Measurements from ENCODE around the gene HSD17B1. TPM values are rescaled to one million over a fixed set of nuclear protein-coding genes. Genes with fewer than 3 reads are reported as not detected.
A peak's percentile ranks its signal among the peaks of the same experiment; 100 is the strongest.

HSD17B1 gene
- total and polyA plus RNA-seq, 2 of the 4 experiments (the other 2 are of a cell fraction): 0.72 to 1.4 TPM

GRCh38 chr17:42563143-42563509 is 10.4 kb downstream of the HSD17B1 start:
- Histone ChIP-seq H3K4me3 (ENCODE audit: insufficient read depth, low read depth, low read length) (peak overlapping the region; percentile 84), H3K4me1 (ENCODE audit: control insufficient read depth, insufficient read depth, low read length) (peaks cover 19% of the 10 kb centered on the region), H4K20me1 (ENCODE audit: insufficient read depth, low read length) (peaks cover 4% of the 10 kb centered on the region; the same call in 1 of the 2 replicates), H4K5ac (ENCODE audit: low read depth, low read length) (no peak overlapping the region), H3K56ac (ENCODE audit: extremely low read depth, insufficient read depth, low read length) (no peak overlapping the region), H3K9ac (ENCODE audit: low read depth, low read length) (peak overlapping the region; percentile 86), H2AK9ac (replicated peaks; ENCODE audit: low read depth, low read length, poor library complexity) (peak overlapping the region; percentile 100), H3K9me1 (ENCODE audit: insufficient read depth, low read length) (peaks cover 17% of the 10 kb centered on the region), H3K4me2 (ENCODE audit: low read depth, low read length) (peak overlapping the region; percentile 83), H3K79me1 (ENCODE audit: low read depth in 1 of 2, low read length in 2 of 2) (peaks cover 27 to 63% of the 10 kb centered on the region in 2 experiments), H2BK20ac (ENCODE audit: low read depth, low read length) (no peak overlapping the region), H3K14ac (replicated peaks; ENCODE audit: low read depth, low read length) (no peak overlapping the region), H4K8ac (ENCODE audit: low read depth in 2 of 2, low read length in 2 of 2) (peak overlapping the region; percentile 98 to 100; a peak in 1 of 4 replicates), H3K23ac (ENCODE audit: low read depth, low read length) (no peak overlapping the region), H2BK120ac (ENCODE audit: low read depth, low read length) (no peak overlapping the region), H2BK5ac (ENCODE audit: low read depth, low read length, poor library complexity, severe bottlenecking) (no peak overlapping the region), H3K27ac (ENCODE audit: insufficient read depth, low read length) (peak overlapping the region; percentile 83), H2AK5ac (ENCODE audit: low read depth, low read length) (peak overlapping the region; percentile 42; the same call in 1 of the 2 replicates), H3K18ac (ENCODE audit: low read depth, low read length) (no peak overlapping the region), H3K27me3 (ENCODE audit: control insufficient read depth, insufficient read depth, low read length) (no peaks in the 10 kb centered on the region), H3K9me3 (ENCODE audit: control insufficient read depth, insufficient read depth, low read length) (no peaks in the 10 kb centered on the region), H2BK15ac (ENCODE audit: low read depth, low read length) (no peak overlapping the region), H4K91ac (ENCODE audit: insufficient read depth, low read depth, low read length) (no peak overlapping the region), H3K4ac (ENCODE audit: low read depth, low read length) (0 out of 2 replicates have a peak overlapping the region, but pooled peaks have one; percentile 95), H2AFZ (replicated peaks; ENCODE audit: low read length, poor library complexity) (no peak overlapping the region), H3K36me3 (ENCODE audit: control insufficient read depth, insufficient read depth, low read length) (peaks cover 27% of the 10 kb centered on the region)
- WGBS, 2 experiments (ENCODE audit: extremely low coverage in 2 of 2, insufficient read length in 1 of 2): 89% methylated on average over 7 of the region's 14 CpGs; no CpG with 5 or more reads in 1 of the 2 experiments
- ATAC-seq (ENCODE audit: low read depth): no peak
- in situ Hi-C loops (cut with MboI; ENCODE audit: low sequenced_read_pairs): no loop called here
- intact Hi-C loops (cut with micrococcal nuclease): no loop called here
- dilution Hi-C loops (cut with HindIII; ENCODE audit: low sequenced_read_pairs, unreplicated experiment): no loop called here
- ChIA-PET CTCF (no interaction called here), POLR2A (ENCODE audit: unreplicated experiment) (no interaction called here)
- no peak for TF ChIP-seq USF2 (IDR thresholded peaks at IDR 0.05; ENCODE audit: low read depth, low read length)
- no peak for TF ChIP-seq CEBPB (IDR thresholded peaks at IDR 0.05; ENCODE audit: low read depth, low read length)
- no peak for TF ChIP-seq NFE2L2 (IDR thresholded peaks at IDR 0.05; ENCODE audit: low read depth, low read length)
- TF ChIP-seq MAFK (IDR thresholded peaks at IDR 0.05; ENCODE audit: low read depth, low read length): no peak
- no peak for TF ChIP-seq SMC3 (IDR thresholded peaks at IDR 0.05; ENCODE audit: low read depth, low read length)
- TF ChIP-seq MXI1 (IDR thresholded peaks at IDR 0.05; ENCODE audit: borderline replicate concordance, low read depth, low read length): no peak
- no peak for TF ChIP-seq RAD21 (IDR thresholded peaks at IDR 0.05; ENCODE audit: low read length)
- no TSS peak for BruUV-seq (replicated peaks)
- no peak for DNase-seq

All from IMR-90 (cell line).